ENCODE data around the gene TNIK.
A peak's percentile ranks its signal among the peaks of the same experiment; 100 is the strongest.

TNIK gene

DNA sequence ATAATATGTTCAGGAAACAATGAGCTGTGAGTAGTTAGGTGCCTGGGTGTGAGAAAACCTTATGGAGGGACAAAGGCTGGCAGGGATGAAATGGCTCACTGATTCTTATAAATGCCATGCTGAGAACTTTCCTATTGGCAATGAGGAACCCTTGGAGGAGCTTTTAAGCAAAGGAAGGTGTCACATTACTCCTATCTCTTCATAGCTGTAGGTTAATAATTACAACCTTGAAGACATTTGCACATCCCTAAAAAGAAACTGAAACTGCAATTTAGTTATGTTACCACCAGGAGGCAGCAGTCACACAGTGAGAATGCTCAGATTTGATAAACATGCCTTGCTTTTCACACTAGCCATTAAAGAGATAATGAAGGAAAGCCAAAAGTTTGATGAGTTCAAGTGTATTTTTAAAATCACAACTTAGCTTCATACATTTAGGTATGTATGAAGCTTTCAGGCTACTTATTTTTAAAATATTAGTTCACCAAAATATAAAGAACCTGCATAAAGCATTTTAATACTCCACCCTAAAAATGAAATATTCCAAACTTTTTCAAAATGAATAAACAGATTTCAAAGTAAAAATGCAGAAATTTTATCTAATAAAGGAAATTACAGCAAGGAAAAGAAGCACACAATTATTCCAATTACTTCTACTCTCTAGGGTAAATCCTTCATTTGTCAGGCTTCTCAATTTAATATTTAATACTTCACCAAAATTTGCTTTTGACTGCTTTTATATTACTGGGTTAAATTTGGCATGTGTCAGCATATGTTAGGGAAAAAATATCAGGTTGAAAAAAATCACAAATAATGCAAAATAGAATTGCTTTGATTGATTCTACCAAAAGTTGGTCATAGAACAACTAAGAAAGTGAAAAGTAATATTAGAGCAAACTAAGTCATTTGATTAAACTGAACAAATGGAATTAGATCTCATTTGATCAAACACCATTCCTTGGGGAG is 296.8 kb downstream of the TNIK start:
- peak; percentile 44 for TF ChIP-seq CTCF (IDR thresholded peaks at IDR 0.05; ENCODE audit: poor library complexity, severe bottlenecking)
- Histone ChIP-seq H3K36me3 (ENCODE audit: low read depth) (no peaks in the 10 kb centered on the region; the same call in 1 of the 2 replicates), H3K9me3 (ENCODE audit: severe bottlenecking) (no peaks in the 10 kb centered on the region), H3K4me3 (ENCODE audit: severe bottlenecking) (no peak overlapping the region), H3K4me1 (ENCODE audit: insufficient read depth, poor library complexity, severe bottlenecking) (no peaks in the 10 kb centered on the region), H3K27me3 (ENCODE audit: insufficient read depth, poor library complexity, severe bottlenecking) (no peaks in the 10 kb centered on the region), H3K27ac (ENCODE audit: poor library complexity, severe bottlenecking) (peak overlapping the region; percentile 24)
- DNase-seq (ENCODE audit: low spot score): no peak
- ATAC-seq (ENCODE audit: low read depth): no peak

- no peak for DNase-seq (ENCODE audit: low spot score)
- Histone ChIP-seq H3K4me1 (ENCODE audit: insufficient read depth, poor library complexity, severe bottlenecking) (peaks cover 7% of the 10 kb centered on the region), H3K9me3 (ENCODE audit: severe bottlenecking) (no peaks in the 10 kb centered on the region), H3K27ac (ENCODE audit: poor library complexity, severe bottlenecking) (no peak overlapping the region), H3K36me3 (ENCODE audit: low read depth) (no peaks in the 10 kb centered on the region; the same call in 1 of the 2 replicates), H3K27me3 (ENCODE audit: insufficient read depth, poor library complexity, severe bottlenecking) (no peaks in the 10 kb centered on the region), H3K4me3 (ENCODE audit: severe bottlenecking) (no peak overlapping the region)
- ATAC-seq (ENCODE audit: low read depth): no peak
- no peak for TF ChIP-seq CTCF (IDR thresholded peaks at IDR 0.05; ENCODE audit: poor library complexity, severe bottlenecking)
Observed at GRCh38 chr3:171160325-171160724, 299.9 kb downstream of the TNIK start.

GRCh38 chr3:171159822-171160157 is 300.4 kb downstream of the TNIK start:
- DNase-seq (ENCODE audit: low spot score) (no peak), ATAC-seq (ENCODE audit: low read depth) (no peak)
- no peaks in the 10 kb centered on the region for H3K27me3 ChIP-seq (ENCODE audit: insufficient read depth, poor library complexity, severe bottlenecking)
- H3K4me3 ChIP-seq (ENCODE audit: severe bottlenecking): no peak overlapping the region
- H3K36me3 ChIP-seq (ENCODE audit: low read depth): no peaks in the 10 kb centered on the region; the same call in 1 of the 2 replicates
- no peaks in the 10 kb centered on the region for H3K9me3 ChIP-seq (ENCODE audit: severe bottlenecking)
- no peak overlapping the region for H3K27ac ChIP-seq (ENCODE audit: poor library complexity, severe bottlenecking)
- TF ChIP-seq CTCF (IDR thresholded peaks at IDR 0.05; ENCODE audit: poor library complexity, severe bottlenecking): no peak
- H3K4me1 ChIP-seq (ENCODE audit: insufficient read depth, poor library complexity, severe bottlenecking): peaks cover 7% of the 10 kb centered on the region

- H3K27me3 ChIP-seq (ENCODE audit: insufficient read depth, poor library complexity, severe bottlenecking): no peaks in the 10 kb centered on the region
- no peak overlapping the region for H3K27ac ChIP-seq (ENCODE audit: poor library complexity, severe bottlenecking)
- peaks cover 7% of the 10 kb centered on the region for H3K4me1 ChIP-seq (ENCODE audit: insufficient read depth, poor library complexity, severe bottlenecking)
- no peak overlapping the region for H3K4me3 ChIP-seq (ENCODE audit: severe bottlenecking)
- H3K36me3 ChIP-seq (ENCODE audit: low read depth): no peaks in the 10 kb centered on the region; the same call in 1 of the 2 replicates
- H3K9me3 ChIP-seq (ENCODE audit: severe bottlenecking): no peaks in the 10 kb centered on the region
- ATAC-seq (ENCODE audit: low read depth): no peak
- no peak for DNase-seq (ENCODE audit: low spot score)
- TF ChIP-seq CTCF (IDR thresholded peaks at IDR 0.05; ENCODE audit: poor library complexity, severe bottlenecking): no peak
Observed at GRCh38 chr3:171159024-171159821, 301.0 kb downstream of the TNIK start.

All from RWPE2 (cell line).